Muscle of back (tissue), 11 donors: ENCODE data around the gene SLC1A5. TPM values are rescaled to one million over a fixed set of nuclear protein-coding genes. Genes with fewer than 3 reads are reported as not detected.

Source experiments
- DNase-seq, 3 donors: peaks; one replicate each; pipeline versions ENCODE4 v3.0.0 to v3.0.0-alpha.2; 2013
- polyA plus RNA-seq, 10 donors: library from polyadenylated mRNA; unstranded; fragments of 120-200 nt; gene quantifications; one replicate each; pipeline ENCODE4 v1.2.1, GENCODE V29; 2013; ENCODE audit not compliant: insufficient read length in 10 of 10

Gene SLC1A5
- polyA plus RNA-seq, 10 donors = 17.0 to 33.9 (median 21.3) TPM

DNA sequence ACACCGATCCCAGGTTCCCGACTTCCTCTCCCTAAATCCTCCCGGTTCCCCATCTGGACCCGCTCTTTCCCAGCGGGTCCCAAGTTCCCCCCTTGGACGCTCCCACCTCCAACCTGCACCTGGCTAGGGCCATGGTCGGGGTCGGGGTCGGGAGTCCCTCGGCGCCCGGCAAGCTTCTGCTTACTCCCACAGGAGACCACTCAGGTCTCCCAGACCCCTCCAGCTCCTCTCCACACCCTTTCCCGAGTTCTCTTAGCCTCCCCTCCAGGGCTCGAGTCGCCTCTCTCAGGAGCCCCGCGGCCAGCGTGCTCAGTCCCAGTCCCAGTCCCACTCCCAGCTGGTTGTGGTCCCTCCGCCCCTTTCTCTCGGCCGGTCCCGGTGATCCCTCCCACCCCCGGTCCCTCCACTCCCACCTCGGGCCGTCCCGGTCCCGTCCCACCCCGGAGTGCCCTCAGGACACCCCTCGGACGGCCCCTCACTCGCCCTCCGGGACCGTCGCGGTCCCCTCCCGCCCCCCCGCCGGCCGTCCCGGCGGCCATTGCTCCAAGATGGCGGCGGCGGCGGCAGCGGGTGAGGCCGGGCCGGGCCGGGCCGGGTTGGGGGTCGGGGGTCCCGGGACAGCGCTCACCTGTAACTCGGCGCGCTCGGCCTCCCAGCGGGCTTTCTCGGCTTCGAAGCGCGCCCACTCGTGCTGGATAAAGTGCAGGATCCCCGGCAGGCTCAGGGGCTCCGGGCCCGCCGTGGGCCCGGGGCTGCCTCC lies 42.7 kb downstream of the SLC1A5 start, which contains the start of gene FKRP:
FKRP (plus strand) TSS at position 537 of the 760 bp plus-strand sequence. CDS start 9,394 bp downstream, outside the sequence.
- peak in 1 of 3 donors; percentile 71 for DNase-seq

DNA sequence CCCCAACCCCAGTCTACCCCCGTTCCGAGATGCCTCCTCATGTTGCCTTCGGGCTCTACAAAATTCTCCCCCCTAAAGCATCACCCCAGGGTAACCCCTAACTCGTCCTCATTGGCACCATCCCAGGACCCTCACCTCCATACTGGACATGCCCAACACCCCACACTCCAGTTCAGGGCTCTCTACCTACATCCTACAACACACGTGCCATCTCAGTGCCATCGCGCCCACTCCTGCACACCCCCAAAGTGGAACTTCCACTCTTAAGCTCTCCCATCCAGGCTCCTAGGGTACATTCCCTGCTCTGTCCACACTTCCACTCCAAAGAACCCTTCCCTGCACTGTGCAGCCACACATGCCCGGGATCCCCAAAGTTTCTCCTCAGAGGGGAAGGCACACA lies 43.4 kb downstream of the SLC1A5 start:
- DNase-seq = no peak

DNA sequence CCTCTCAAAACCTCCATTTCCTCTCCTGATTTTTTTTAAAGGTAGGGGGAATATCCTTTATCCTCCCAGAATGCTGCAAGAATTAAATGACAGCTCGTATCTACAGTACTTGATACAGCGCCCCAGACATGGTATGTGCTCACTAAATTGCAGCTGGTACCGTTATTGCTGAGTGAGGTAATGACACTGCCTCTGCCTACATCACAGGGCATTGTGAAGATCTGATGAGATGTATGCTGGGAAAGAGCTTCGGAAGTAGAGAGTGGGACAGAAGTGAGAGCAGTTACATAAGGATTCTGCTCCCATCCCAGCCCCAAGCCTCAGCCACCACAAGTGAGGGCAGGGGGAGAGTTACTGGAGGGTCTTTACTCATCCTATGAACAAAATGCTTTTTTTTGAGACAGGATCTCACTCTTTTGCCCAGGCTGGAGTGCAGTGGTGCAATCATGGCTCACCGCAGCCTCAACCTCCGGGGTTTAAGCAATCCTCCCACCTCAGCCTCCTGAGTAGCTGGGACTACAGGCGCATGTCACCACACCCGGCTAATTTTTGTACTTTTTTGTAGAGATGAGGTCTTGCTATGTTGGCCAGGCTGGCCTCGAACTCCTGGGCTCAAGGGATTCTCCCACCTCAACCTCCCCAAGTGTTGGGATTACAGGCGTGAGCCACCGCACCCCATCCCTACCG lies 44.2 kb downstream of the SLC1A5 start:
- no peak for DNase-seq

DNA sequence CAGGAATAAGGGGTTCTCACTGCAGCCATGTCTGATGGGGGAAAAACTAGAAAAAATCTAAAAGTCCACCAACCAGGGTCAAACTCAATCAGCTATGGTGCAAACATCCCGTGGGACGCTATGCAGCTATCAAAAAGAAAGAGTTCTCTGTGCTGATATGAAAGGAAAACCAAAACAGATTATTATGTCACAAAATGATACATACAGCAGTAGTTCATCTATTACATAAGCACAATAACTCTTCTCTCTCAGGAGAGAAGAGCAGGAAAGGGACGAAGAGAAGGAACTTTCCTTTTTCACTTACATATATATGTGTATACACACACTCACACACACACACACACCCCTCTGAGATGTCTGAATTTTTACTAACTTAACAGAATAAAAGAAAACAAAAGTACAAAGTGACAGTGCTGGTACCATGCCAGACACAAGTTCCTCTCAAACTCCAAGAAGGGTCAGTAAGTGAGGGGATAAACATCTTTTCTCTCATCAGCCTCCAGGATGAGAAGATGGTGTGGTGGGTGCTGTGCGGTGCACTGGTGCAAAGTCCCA lies 45.4 kb downstream of the SLC1A5 start:
- DNase-seq = no peak

- no peak for DNase-seq
Measured at GRCh38 chr19:46741447-46741846, 46.9 kb downstream of the SLC1A5 start.

DNA sequence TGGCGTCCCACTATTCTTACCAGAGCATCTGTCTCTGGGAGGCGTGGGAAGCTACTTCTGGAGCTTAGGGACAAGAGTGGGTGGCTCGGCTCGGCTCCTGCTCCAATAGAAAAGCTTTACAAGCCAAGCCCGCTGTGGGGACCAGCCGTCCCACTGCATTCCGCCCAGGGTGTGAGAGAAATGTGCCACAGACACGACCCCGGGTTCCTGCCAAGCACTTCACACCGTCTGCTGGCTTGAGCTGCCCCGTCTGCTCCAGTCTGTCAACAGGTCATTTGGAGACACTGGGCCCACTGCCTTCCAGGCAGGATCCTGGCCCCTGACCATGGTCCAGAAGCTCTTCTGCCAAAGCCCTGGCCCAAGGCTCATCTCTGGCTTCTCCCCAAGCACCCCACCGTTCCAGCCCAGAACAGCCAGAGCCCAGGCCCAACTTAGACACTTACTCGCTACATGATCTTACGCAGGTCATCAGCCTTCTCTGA lies 49.1 kb downstream of the SLC1A5 start:
- DNase-seq = no peak

DNA sequence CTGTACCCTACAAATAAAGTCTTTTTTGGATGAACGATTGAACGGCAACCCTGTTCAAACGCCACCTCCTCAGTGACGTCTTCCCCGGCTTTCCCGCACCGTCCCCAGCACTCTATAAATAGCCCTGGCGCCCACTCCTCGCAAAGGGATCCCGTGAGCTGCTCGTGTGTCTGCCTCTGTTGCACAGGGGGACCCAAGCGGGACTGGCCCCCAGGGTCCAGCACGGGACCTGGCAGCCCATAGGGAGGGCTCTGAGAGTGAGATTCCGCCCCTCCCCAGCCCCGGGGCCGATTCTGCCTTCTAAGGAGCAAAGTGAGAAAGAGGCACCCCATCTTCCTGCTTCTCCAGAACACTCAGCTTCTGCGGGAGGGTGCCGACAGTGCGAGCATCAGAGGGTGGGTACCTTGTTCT lies 50.6 kb downstream of the SLC1A5 start:
- DNase-seq = no peak

DNA sequence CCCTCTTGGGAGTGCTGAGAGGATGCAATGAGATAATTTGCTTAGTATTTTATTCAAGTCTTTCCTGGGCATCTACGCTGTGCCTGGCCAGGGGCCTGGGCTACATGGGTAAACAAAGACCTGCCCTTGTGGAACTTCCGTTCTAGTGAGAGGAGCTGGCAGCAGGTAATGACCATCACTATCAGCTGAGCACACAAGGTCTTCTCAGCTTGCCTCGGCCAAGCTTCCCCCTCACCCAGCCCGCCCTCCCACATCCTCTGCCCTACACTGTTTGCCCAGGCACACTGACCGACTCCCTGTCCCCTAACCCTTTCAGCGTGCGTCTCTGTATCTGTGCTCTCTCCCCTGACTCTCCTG lies 51.1 kb downstream of the SLC1A5 start:
- DNase-seq = no peak

GRCh38 chr19:46736531-46737297 lies 51.7 kb downstream of the SLC1A5 start:
- peak in 1 of 3 donors; percentile 47 for DNase-seq

- DNase-seq = no peak
Measured at GRCh38 chr19:46733690-46734292, 54.6 kb downstream of the SLC1A5 start.

DNA sequence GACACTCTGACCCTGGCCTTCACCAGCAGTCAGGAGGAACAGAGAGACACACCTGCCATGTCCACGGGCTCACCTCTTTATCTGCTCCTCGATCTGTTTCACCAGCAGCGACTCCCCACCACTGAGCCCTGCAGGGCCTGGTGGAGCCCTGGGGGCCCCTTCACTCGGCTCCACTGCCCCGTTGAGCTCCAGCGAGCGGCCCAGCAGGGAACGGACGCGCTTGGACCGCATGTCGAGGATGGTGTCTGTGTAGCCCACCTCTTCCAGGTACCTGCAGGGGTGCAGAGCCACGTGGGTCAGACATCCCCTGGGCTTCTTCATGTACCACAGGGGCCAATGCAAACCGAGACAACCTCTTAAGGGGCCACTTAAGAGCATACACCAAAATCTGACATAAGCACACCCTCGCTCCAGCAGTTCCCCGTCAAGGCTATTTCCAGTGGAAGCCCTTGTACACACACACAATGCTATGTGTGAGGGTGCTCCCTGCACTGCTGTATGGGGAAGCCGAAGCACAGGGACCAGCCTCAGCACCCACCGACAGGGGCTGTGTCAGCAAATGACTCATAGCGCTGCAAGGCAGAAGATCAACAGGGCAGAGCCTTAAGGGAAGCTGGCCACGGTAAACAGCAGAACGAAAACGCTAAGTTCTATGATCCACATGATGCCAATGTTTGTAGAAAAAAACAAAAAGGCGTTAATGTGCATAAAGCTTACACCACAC lies 55.3 kb downstream of the SLC1A5 start:
- no peak for DNase-seq

- no peak for DNase-seq
Measured at GRCh38 chr19:46732172-46732938, 56.0 kb downstream of the SLC1A5 start.

GRCh38 chr19:46731584-46731983 lies 56.8 kb downstream of the SLC1A5 start:
- DNase-seq = no peak

DNA sequence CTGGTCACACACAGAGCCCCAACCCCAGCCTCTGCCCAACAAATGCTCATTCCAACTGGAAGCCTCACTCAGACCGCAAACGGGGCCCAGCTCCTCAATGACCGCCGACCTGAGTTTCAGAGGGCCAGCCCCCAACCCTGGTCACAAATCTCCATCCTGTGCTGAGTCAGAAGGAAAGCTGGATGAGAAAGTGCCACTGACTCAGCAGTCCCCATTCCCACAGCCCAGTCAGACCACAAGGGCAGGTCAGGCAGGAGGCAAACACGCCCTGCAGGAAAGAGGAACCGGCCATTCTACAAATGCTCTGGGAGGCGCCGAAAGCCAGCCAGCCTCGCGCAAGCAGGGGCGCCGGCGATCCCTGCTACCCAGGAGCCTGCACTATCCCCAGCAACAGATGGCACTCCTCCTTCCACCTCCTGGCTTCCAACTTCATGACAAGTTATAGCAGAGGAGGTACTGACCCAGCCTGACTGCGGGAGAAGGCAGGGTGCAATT lies 57.3 kb downstream of the SLC1A5 start:
- DNase-seq = peak in 1 of 3 donors; percentile 50

- no peak for DNase-seq
Measured at GRCh38 chr19:46730595-46730994, 57.8 kb downstream of the SLC1A5 start.

DNA sequence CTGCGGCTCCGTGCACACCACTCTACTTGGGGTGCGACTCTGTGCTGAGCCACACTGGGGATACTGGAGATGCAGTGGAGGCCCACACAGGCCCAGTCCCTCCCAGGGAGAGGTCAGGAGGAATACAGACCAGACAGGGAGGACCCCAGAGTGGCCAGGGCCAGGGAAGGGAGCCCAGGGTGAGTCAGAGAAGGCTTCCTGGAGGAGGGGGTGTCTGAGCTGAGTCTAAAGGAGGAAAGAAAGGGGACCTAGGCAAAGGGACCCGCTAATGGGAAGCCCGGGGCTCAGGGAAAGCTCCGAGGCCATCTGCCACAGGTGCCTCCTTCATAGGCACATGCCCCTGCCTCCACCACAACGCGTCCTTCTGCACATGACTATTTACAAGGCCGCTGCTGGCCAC lies 58.2 kb downstream of the SLC1A5 start:
- no peak for DNase-seq

- DNase-seq = no peak
Measured at GRCh38 chr19:46729696-46730095, 58.7 kb downstream of the SLC1A5 start.

- DNase-seq = peak in 2 of 3 donors; percentile 40 to 81
Measured at GRCh38 chr19:46728693-46729339, 59.6 kb downstream of the SLC1A5 start.

DNA sequence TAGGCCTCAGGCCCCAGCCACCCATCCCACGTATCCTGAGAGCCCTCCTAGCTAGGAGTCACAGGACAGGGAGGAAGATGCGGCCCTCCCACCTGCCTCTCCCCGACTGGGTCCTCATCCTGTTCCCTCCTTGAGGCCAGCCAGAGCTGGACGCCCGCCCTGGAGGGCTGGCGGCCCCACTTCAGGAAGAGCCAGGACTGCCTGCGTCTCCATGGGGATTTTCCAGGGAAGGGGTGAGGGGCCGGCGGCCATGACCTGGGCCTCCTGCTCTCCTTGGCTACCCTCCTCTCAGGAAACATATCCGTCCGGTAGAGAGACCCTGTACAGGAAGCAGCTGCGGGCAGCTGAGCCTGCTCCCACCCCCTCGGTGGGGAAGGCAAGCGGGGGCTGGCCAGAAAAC lies 60.2 kb downstream of the SLC1A5 start:
- DNase-seq = peak in 1 of 3 donors; percentile 68
